Stimulated activated CD4-positive, alpha-beta T cell treated with anti-CD3 and anti-CD28 coated beads, Interleukin-12 subunit alpha, Interleukin-12 subunit beta, amount 100 ng/mL, for 24 hours (primary cell): ENCODE results near the gene GDF15.
A peak's percentile ranks its signal among the peaks of the same experiment; 100 is the strongest.
"Not testable (repeated sequence)": the region's sequence is repeated elsewhere in the genome, so short reads cannot be mapped to it uniquely, and the experiment has no call there.

Experiments used
- DNase-seq, 2 experiments: peaks; one replicate each; pipeline ENCODE4 v3.0.0-alpha.2; 2020; ENCODE audit warnings: low read depth in 2 of 2

Gene GDF15

GRCh38 chr19:18391509-18392075, 5.6 kb downstream of the GDF15 start:
- DNase-seq, result no peak

DNA sequence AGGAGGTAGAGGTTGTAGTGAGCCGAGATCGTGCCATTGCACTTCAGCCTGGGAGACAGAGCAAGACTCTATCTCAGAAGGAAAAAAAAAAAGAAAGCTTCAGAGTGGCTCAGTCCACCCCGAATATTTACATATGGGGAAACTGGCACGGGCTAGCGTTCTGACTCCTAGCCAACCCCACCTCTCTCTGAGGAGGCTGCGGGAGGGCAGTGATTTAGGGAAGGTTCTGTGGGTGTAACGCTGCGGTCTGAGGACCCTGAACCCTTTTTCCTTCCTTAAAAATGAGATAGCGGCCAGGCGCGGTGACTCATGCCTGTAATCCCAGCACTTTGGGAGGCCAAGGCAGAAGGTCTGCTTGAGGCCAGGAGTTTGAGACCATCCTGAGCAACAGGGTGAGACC, 6.5 kb downstream of the GDF15 start:
- no peak for DNase-seq

DNA sequence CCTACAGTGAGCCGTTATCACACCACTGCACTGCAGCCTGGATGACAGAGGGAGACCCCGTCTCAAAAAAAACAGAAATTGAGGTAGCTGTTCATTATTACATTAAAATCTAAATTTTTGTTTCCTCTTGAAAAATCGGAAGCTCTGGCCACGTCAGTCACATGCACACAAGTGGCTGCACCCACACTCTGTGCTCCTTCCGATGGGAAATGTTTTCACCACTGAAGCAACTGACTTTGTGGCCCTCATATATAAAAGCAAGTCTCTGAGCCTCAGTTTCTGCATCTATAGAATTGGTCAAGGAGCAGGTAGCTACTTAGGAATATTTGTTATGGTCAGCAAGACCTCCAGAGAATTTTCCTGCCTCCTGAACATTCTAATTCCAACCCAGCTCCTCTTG, 7.0 kb downstream of the GDF15 start:
- DNase-seq, result no peak

DNA sequence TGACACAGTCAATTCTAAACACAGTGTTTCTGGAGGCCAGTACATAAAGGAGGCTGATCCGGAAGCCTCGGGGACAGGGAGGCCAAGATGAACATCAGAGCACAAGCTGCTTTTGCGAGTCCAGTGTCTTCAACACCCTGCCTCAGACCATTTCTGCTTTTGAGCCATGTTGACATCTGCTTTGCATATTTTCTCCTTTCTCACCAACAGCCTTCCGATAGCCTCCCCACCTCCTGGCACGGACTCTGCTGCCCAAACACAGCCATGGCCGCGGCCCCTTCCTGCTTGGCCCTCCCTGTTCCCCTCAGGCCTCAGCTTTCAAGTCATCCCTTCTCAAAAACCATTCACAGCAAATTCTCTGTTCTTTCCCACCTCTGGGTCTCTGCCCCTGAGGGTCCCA, 7.9 kb downstream of the GDF15 start:
- DNase-seq, result no peak

- no peak for DNase-seq
Observed at GRCh38 chr19:18396471-18397241, 10.7 kb downstream of the GDF15 start.

DNA sequence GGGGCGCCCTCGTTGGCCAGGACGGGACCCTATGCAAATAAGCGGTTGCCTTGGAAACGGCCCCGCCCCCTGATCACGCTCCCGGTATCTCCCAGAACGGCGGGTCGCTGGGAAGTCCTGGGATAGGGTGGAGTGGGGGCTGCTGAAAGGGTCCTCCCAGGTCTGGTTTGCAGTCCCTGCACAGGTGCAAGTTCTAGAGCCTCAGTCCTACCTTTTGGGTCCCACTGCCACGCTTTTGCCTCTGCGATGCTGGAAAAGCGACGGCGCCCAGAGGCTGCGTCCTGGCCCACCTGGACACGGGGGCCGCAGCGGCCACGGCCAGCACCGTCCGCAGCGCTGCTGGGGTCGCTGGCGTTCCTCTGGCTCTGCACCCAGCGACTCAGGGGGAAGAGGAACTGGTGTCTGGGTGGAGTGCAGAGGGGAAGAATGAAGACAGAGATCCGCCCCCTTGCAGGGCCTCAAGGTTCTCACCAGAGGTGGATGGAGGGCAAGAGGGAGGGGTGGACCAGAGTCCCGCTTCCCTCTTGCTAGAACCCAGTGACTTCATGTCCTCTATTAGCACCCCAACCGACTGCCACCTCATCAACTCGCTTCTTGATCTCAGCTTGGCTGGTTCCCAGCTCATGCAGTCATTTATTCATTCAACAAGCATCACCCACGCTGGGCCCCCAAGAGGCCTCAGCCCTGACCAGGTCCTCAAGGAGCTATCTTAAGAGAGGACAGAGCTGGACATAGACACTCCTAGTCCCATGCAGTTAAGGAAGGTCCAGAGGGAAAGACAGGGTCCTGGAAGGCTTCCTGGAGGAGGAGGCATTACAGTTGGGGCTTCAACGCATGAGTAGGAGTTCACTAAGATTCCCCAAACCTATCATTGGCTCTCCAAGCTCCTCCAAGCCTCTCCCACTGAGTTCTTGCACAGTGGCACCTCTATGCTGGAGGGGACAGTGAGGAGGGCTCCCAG, 11.6 kb downstream of the GDF15 start, which contains the start of gene LRRC25:
TSS of gene LRRC25 (minus strand) at position 381 of the 961 bp plus-strand sequence. CDS start 659 bp downstream, outside the sequence.
- DNase-seq, result no peak

DNA sequence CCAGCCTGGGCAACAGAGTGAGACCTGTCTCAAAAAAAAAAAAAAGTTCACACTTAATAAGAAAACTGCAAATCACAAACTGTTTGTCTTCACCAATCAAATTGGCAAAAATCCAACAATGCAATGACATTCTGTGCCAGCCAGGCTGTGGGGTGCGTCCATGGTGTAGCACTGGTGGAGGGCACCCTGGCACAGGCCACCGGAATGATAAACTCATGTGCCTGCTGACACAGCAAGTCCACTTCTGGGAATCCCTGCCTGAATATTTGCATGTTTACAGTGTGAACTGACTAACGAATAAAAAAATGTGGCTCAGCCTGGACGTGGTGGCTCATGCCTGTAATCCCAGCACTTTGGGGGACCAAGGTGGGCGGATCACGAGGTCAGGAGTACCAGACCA, 13.1 kb downstream of the GDF15 start:
- DNase-seq, result no peak

- no peak for DNase-seq
Observed at GRCh38 chr19:18401580-18402112, 15.7 kb downstream of the GDF15 start.

DNA sequence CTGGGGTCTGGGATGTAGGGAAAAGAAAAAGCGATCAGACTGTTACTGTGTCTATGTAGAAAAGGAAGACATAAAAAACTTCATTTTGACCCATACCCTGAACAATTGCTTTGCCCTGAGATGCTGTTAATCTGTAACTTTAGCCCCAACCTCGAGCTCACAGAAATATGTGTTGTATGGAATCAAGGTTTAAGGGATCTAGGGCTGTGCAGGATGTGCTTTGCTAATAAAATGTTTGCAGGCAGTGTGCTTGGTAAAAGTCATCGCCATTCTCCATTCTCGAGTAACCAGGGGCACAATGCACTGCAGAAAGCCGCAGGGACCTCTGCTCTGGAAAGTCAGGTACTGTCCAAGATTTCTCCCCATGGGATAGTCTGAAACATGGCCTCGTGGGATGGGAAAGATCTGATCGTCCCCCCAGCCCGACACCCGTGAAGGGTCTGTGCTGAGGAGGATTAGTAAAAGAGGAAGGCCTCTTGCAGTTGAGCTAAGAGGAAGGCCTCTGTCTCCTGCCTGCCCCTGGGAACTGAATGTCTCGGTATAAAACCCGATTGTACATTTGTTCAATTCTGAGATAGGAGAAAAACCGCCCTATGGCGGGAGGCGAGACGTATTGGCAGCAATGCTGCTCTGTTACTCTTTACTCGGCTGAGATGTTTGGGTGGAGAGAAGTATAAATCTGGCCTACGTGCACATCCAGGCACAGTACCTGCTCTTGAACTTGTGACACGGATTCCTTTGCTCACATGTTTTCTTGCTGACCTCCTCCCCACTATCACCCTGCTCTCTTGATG, 16.7 kb downstream of the GDF15 start:
- not testable (repeated sequence) for DNase-seq

GRCh38 chr19:18405754-18406153, 19.8 kb downstream of the GDF15 start:
- DNase-seq, result not testable (repeated sequence)

- DNase-seq, result no peak
Observed at GRCh38 chr19:18406749-18407148, 20.8 kb downstream of the GDF15 start.

DNA sequence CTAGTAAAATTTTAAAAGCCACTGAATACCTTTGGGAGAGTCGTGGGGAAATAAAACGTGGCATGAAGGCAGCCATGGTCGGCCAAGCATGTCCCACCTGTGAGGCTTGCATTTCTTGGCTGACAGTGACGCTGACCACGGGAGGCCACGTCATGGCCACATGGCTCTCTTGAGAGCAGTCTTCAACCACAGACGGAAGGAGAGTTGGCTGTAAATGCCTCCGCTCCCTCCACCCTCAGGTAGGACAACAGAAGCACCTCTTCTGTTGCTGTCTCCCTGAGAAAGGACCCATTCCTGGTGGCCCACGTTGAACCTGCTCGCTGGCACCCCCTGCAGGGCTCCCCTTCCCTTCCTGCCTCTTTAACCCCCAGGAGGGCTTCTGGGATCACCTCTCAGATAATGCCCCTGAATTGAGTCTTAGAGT, 22.1 kb downstream of the GDF15 start:
- no peak for DNase-seq

DNA sequence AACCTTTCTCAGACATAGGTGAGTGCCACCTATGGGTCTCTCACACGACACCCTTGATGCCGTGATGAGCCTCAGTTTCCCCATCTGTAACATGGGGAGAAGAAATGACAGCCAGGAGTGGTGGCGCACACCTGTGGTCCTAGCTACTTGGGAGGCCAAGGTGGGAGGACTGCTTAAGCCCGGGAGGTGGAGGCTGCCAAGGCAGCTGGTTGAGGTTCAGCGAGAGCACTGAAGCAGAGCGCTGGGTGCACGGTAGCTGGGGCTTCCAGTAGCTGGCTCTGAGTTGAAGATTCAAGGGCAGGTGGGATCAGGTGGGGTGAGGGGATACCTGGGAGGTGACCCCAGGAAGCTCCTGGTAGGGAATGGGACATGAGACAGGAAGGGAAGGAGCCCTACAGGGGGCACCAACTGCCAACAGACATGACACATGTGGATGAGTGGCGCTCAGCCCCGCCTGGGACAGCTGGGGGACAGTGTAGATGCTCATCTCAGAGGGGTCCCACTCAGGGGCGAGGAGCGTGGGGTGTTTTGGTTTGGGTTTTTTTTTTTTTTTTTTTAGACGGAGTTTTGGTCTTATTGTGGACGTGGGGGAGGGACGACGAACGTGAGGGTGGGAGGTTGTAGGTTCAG, 26.8 kb downstream of the GDF15 start:
- DNase-seq, result no peak

DNA sequence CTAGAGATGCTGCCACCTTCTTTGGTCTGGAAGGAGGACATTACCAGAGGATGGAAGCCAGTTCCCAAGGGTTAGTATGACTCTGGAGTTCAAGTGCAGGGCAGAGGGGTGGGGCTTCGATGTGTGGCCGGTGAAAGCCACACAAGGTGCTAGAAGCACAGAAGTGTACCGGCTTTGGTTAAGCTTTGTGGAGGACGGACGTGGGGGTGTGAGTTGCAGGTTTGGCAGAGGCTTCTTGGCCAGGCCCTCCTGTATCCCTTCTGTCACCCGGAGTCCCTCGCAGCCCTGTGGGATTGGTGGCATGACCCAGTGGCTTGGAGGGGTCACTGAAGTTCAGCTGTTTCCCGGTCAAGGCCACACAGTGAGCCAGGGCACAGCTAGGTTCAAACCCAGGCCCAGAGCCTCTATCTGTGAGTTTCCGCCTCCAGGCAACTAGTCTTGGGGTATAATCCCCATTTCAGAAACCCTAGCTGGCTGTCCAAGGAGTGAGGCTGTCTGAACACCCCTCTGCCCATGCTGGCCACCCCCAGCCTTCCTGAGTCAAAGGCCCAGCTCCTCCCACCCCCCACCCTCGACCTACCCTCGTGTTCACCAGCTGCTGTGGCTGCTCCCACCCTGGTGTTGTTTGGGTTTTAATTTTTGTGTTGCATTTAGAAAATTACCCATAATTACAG, 28.7 kb downstream of the GDF15 start:
- DNase-seq, result no peak

- DNase-seq, result no peak
Observed at GRCh38 chr19:18415178-18415867, 29.4 kb downstream of the GDF15 start.

DNA sequence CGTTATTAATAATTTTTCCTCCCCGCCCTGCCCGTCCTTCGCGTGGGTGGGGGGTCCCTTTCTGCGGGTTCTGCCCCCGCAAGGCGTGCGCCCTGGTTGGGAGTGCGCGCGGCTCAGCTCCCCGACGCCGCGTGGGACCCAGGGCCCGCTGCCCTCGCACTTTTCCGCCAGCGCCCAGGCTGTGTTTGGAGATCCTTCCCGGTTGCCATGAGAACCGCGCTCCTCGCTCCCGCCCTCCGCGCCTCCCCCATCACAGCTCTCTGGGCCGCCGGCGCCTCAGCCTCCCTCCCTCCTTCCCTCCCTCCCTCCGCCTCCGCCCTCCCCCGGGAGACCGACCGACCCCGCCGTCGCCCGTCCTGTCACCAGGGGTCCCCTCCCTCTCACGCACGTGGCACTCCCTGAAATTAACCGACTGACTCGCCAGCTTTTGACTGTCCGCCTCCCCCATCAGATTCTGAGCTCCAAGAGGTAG, 30.9 kb downstream of the GDF15 start:
- DNase-seq, result peak in 1 of 2 experiments; percentile 62

- DNase-seq, result no peak
Observed at GRCh38 chr19:18417250-18418028, 31.5 kb downstream of the GDF15 start.

GRCh38 chr19:18418029-18418482, 32.1 kb downstream of the GDF15 start:
- no peak for DNase-seq
